GM18870 (cell line): ENCODE data around the gene DUOX2.
"Not testable (repeated sequence)": the region's sequence is repeated elsewhere in the genome, so short reads cannot be mapped to it uniquely, and the experiment has no call there.

Source experiments
- ATAC-seq: cut with Tn5 transposase; IDR thresholded peaks from one replicate; pipeline ENCODE4 v1.9.1; 2021; ENCODE audit warnings: moderate library complexity; ENCODE audit not compliant: unreplicated experiment

Gene DUOX2

DNA sequence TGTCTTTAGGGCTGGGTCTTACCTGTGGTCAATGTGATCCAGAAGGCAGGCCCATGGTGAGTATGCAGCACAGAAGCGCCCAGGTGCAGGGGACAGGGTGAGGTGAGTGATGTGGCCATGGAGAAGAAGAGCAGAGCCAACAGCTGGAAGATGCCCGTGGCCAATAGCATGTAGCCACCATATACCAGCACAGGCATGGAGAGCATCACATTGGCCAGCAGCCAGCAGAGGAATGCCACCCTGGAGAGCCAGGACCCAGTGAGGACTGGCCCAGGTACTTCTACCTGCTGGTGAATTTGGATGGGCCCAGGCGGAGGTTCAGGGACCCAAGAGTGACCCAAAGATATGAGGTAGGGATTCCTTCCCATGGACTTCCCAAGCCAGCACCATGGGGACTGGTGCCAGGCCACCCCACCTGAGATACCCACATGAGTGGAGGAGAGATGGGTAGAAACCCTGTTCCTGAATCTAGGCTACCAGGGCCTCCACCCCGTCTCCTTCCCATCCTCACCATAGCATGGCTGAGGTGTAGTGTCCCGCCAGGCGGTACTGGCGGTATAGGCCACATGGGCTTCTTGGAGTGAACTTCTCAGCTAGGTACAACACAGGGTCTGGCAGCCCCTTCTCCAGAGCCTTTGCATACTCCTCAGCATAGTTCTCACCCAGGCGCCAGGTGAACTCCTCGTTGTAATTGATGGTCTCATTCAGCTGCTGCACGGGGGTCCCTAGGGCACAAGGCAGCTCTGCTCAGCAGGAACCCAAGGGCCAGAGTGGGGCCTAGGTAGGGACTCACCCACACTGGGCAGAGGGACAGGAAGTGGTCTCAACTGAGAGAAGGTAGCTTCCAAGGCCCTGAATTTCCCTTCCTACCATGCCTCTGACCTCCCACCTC is 6.4 kb upstream of the DUOX2 start:
- no peak for ATAC-seq

- ATAC-seq: no peak
Measured at GRCh38 chr15:45118996-45119395, 5.0 kb upstream of the DUOX2 start.

DNA sequence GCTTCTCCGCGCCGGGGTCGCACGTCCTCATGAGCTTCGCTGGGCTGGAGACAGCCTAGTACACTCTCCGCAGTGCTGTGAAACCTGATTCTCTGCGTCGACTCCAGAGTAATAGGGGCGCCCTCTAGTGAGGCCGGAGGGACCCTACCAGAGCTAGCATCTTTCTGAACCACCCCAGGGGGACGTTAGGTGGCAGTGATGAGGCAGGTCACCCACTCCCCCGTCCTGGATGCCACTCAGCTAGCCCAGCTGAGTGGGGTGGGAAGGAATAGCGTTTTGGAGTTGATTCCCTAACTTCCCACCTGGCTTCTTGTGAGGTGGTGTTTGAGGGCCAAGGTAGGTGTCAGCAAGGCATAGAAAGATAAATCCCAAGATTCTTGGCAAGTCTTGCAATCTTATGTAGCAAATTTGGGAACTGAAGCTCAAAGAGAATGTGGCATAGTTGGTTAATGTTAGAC is 4.2 kb upstream of the DUOX2 start:
- peak; percentile 90 for ATAC-seq

DNA sequence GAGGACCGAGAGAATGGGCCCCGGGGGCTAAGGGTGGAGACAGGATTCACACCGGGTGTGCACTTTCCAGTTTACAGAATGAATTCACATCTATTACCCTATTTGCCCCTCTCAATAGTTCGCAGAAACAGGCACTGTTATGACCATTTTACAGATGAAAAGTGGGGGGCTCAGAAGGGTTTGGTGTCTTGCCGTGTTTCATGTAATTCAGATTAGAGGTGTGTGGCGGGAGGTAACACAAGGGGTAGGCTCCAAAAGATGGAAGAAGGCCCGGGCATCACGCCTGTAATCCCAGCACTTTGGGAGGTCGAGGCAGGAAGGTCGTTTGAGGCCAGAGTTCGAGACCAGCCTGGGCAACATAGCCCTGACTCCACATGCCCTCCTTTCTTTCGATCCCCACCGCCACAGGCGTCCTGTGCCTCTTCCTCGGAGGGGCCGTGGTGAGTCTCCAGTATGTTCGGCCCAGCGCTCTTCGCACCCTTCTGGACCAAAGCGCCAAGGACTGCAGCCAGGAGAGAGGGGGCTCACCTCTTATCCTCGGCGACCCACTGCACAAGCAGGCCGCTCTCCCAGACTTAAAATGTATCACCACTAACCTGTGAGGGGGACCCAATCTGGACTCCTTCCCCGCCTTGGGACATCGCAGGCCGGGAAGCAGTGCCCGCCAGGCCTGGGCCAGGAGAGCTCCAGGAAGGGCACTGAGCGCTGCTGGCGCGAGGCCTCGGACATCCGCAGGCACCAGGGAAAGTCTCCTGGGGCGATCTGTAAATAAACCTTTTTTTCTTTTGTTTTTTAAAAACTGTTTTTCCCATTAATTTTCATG is 3.5 kb upstream of the DUOX2 start:
- ATAC-seq: peak; percentile 29

DNA sequence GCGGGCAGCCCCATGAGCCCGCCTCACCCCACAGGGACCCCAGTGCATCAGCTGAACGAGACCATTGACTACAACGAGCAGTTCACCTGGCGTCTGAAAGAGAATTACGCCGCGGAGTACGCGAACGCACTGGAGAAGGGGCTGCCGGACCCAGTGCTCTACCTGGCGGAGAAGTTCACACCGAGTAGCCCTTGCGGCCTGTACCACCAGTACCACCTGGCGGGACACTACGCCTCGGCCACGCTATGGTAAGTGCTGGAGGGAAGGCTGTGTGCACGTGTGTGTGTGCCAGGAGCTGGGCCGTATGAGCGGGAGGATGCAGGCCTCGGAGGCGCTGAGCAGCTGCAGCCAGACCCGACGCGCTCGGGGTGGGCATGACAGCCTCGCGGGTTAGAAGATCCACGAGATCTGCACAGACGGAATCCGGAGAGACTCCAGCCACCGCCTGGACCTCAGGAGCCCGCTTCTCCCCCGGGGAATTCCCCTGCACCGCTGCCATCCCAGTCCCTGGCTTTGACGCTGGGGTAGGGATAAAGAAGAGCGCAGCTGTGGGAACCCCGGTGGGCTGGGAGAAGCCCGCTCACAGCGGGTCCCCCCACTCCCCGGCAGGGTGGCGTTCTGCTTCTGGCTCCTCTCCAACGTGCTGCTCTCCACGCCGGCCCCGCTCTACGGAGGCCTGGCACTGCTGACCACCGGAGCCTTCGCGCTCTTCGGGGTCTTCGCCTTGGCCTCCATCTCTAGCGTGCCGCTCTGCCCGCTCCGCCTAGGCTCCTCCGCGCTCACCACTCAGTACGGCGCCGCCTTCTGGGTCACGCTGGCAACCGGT is 2.7 kb upstream of the DUOX2 start:
- no peak for ATAC-seq

GRCh38 chr15:45116006-45116481 is 2.1 kb upstream of the DUOX2 start:
- no peak for ATAC-seq

DNA sequence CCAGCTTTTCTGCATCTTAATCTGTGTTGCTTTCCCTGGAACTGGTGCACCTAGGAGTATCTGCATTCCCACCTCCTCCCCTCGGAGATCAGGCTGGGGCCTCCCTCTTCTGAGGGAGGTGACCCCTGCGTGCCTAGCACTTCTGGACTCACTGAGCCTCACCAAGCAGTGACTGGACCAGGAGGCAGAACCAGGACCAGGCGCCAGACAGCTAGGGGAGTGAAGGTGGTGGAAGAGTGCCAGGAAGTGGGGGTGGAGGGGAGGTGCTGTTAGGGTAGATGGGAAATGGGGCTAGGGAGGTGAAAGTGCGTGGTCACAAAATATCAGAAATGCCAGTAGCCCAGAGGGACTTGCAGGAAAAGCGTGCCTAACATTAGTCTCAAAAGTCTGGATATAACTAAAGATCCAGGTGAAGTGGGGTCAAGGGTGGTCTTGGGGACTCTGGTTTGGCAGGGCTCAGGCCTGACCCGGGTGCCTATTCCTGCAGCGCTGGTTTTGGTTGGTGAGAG is 1.4 kb upstream of the DUOX2 start:
- no peak for ATAC-seq

- no peak for ATAC-seq
Measured at GRCh38 chr15:45114751-45115085, 746 bp upstream of the DUOX2 start.

DNA sequence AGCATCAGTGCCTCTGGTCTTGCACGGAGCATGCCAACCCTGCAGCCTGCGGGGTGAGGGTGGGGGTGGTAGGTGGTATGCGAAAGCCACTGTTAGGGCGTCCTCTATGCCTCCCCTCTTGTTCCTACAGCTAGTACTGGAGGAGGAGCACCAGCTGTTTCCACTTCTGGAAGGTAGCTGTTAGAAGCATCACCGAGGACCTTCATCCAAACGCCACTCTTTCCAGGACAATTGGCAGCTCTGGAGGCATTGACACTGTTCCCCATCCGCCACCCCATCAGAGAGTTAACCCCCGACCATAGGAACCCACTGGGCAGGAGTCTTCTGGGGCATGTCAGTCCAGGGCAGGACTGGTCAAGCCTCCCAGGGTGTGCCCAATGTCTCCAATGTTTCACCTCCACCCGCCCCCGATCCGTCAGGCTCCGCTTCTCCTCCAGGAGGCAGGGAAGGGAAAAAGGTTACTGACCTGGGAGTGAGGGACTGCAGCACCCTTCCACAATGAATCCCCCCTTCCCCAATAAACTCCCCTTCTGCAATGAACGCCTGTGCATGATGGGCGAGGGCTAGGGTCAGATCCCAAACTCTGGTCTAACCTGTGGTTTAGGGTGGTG is 487 bp downstream of the DUOX2 start:
- ATAC-seq: no peak

DNA sequence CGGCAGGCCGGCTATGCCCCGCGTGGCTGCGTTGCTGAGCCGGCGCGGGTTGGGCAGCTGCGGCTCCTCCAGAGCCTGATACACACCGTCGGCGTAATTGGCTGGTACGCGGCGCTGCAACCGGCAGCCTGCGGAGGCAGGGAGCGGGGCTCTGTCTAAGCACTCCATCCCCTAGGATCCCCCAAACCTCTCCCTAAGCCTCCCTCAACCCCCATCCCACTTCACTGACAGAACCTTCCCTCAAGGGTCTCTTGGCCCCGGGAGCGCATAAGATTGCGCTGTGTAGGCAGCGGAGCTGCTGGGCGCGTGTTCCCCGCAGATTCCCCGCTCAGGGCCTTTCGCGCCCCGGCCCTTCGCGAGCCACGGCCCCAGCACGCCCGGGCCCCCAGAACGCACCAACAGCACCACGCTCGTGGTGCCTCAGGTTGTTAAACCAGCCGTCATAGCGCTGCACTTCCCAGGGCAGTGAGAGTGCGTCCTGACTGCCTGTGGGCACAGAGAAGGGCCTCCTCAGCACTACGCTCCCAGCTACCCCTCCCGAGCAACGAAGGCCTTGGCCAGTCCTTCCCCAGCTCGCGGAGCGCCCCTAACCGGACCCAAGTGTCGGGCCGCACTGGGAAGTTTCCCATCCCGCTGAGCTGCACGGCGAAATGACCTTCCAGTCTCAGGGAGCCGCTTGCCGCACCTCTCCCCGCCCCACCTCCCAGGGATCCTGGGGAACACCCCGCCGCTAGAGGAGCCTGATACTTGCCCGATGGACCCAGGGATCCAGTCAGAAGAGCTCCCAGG is 1.2 kb downstream of the DUOX2 start:
- ATAC-seq: no peak

DNA sequence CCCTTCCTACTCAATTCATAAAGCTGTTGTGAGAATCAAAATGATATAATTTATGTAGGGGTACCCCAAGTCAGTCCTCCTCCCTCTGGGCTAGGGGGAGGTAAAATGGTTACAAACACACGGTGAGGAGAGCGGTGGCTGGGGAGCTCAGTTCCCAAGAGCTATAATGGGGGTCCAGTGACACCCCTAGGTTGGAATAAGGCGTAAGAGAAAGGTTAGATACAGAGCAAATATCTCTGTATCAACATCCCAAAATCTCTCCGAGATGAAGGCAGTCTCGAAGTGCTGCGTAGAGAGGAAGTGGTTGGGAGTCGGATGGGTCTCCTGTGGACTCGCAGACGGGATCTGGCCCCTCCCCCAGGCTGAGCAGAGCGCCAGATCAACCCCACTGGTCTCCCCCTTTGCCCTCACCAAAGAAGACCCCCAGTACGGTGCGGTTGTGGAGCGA is 1.8 kb downstream of the DUOX2 start:
- no peak for ATAC-seq

DNA sequence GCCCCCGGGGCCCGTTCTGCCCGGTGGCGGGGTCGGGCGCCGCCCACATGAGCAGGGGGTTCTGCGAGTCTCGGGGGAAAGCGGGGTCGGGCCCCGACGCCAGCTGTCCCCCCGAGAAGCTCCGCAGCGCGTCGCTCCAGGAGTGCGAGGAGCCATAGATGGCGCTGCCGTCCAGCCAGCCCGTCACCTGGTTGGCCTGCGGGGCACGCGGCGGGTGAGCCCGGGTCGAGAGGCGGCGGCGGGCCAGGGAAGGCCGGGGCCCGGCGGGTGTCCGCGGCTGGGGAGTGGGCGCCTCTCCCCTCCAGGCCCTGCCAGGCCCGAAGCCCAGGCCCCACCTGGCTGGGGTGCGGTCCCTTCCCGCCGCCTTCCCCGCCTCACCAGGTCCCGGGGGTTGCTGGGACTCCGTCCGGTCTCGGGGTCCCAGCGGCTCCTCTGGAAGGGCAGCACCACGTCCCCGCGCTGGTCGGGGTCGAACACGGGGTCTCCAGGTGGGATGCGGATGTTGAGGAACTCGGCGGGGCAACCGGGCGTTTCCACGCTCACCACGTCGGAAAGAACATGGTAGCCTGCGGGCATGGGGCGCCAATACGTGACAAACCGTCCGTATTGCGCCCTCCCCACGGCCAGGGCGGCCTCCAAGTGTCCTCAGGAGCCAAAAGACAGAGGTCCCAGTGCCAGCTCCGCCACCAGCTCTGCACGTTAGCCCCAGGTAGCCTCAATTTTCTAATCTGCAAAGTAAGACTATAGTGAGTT is 2.4 kb downstream of the DUOX2 start:
- ATAC-seq: no peak

DNA sequence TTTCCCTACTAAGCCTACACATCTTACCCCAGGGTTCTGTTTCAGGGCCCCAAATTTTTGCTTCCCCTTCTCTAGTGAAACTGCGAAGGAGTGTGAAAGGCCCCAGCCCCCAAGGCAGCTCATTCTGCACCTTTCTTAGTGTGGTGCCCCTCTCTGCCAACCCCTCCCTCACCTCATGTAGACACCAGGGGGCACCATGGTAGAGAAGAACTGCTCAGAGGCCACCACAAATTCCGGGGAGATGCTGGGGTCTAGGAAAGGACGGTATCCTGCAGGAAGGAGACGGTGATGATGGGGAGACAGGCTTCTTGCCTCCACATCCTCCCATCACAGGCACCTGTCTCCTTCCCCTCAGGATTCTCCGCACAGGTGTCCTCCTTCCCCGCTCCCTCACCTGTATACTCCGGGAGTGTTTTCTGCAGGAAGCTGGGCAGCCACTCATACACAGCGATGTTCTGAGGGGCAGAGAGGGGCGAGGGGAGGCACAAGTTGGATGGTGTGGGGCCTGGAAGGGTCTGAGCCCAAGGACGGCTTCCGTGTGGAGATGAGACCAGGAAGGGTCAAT is 3.6 kb downstream of the DUOX2 start:
- no peak for ATAC-seq

DNA sequence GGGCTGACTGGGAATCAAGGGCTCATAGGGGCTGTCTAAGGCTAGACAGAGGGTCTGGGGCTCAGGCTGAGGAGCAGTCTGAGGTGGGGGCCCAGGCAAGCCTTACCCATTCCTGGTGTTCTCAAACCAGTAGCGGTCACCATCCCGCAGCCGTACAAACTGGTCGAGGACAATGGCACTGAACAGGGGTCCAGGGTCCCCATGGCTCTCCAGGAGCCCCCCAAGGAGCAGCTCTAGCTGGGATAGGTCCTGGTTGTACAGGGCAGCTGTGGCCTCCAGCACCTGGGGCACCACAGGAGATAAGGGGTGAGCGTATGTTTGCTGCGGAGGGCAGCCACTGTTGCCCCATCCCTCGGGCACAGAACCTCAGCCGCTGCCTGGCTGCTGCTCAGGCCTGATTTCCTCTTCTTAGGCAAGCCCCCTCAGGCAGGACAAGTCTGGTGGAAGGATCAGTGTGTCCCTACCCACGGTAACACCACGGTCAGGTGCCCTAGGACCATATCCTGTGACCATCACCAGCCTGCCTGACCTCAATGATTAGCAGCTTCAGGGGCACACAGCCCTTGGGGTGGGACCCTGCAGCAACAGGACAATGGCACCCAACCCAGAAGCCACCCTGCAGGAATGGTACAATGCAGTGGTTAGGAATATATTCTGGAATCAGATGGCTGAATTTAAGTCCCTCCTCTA is 5.9 kb downstream of the DUOX2 start:
- ATAC-seq: no peak

GRCh38 chr15:45106002-45106790 is 7.8 kb downstream of the DUOX2 start:
- no peak for ATAC-seq

DNA sequence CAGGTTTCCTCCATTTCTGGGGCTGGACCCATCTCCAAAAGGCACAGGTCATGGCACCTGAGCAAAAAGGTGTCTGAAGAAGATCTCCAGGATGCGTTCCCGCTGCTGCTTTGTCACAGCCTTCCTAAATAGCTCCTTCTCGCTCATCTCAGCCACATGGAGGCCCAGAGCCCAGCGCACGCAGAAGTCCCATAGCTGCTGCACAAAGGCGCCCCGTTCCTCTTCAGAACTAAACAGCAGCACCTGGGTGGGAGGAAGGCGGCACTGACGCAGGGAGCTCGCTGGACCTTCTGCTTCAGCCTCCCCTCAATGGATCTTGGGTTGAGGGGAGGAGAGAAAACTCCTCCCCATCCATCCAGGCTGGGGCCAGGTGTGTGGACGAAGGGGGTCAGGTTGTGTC is 8.4 kb downstream of the DUOX2 start:
- ATAC-seq: no peak

- not testable (repeated sequence) for ATAC-seq
Measured at GRCh38 chr15:45104170-45104569, 9.8 kb downstream of the DUOX2 start.
